ENCODE results near the gene RBM20. TPM values are rescaled to one million over a fixed set of nuclear protein-coding genes. Genes with fewer than 3 reads are reported as not detected.

Gene RBM20
- total and polyA plus RNA-seq, 2 of the 4 experiments (the other 2 are of a cell fraction): under 0.01 to 0.15 TPM

- BruUV-seq (replicated peaks): no TSS peak
- Histone ChIP-seq H2BK15ac (ENCODE audit: low read depth, low read length) (peak overlapping the region; percentile 52; the same call in 1 of the 3 replicates), H3K27ac (ENCODE audit: insufficient read depth, low read length) (no peak overlapping the region), H3K4me3 (ENCODE audit: insufficient read depth, low read depth, low read length) (no peak overlapping the region), H2BK20ac (ENCODE audit: low read depth, low read length) (peak overlapping the region; percentile 33; the same call in 1 of the 2 replicates), H2AK9ac (replicated peaks; ENCODE audit: low read depth, low read length, poor library complexity) (no peak overlapping the region), H3K23ac (ENCODE audit: low read depth, low read length) (peak overlapping the region; percentile 50; the same call in 1 of the 2 replicates), H3K27me3 (ENCODE audit: control insufficient read depth, insufficient read depth, low read length) (no peaks in the 10 kb centered on the region), H3K9me1 (ENCODE audit: insufficient read depth, low read length) (peaks cover 17% of the 10 kb centered on the region), H3K18ac (ENCODE audit: low read depth, low read length) (no peak overlapping the region), H3K79me1 (ENCODE audit: low read depth in 1 of 2, low read length in 2 of 2) (peaks cover 0 to 9% of the 10 kb centered on the region in 2 experiments; a peak in 2 of 4 replicates), H2AFZ (replicated peaks; ENCODE audit: low read length, poor library complexity) (peak overlapping the region; percentile 9), H2BK120ac (ENCODE audit: low read depth, low read length) (peak overlapping the region; percentile 43; the same call in 1 of the 2 replicates), H3K56ac (ENCODE audit: extremely low read depth, insufficient read depth, low read length) (no peak overlapping the region), H3K9ac (ENCODE audit: low read depth, low read length) (no peak overlapping the region), H4K5ac (ENCODE audit: low read depth, low read length) (no peak overlapping the region), H3K36me3 (ENCODE audit: control insufficient read depth, insufficient read depth, low read length) (no peaks in the 10 kb centered on the region), H4K91ac (ENCODE audit: insufficient read depth, low read depth, low read length) (no peak overlapping the region; the same call in 1 of the 2 replicates), H3K4me2 (ENCODE audit: low read depth, low read length) (no peak overlapping the region), H2AK5ac (ENCODE audit: low read depth, low read length) (no peak overlapping the region), H3K14ac (replicated peaks; ENCODE audit: low read depth, low read length) (0 out of 2 replicates have a peak overlapping the region, but pooled peaks have one; percentile 57), H4K8ac (ENCODE audit: low read depth in 2 of 2, low read length in 2 of 2) (0 out of 4 replicates have a peak overlapping the region, but pooled peaks of 1 of the 2 experiments have one; percentile 9), H3K4me1 (ENCODE audit: control insufficient read depth, insufficient read depth, low read length) (peaks cover 13% of the 10 kb centered on the region), H2BK5ac (ENCODE audit: low read depth, low read length, poor library complexity, severe bottlenecking) (no peak overlapping the region), H3K4ac (ENCODE audit: low read depth, low read length) (no peak overlapping the region), H4K20me1 (ENCODE audit: insufficient read depth, low read length) (no peaks in the 10 kb centered on the region), H3K9me3 (ENCODE audit: control insufficient read depth, insufficient read depth, low read length) (no peaks in the 10 kb centered on the region)
- dilution Hi-C loops (cut with HindIII; ENCODE audit: low sequenced_read_pairs, unreplicated experiment): no loop called here
- ATAC-seq (ENCODE audit: low read depth) (no peak), DNase-seq (no peak)
- in situ Hi-C loops (cut with MboI; ENCODE audit: low sequenced_read_pairs): no loop called here
- intact Hi-C loops (cut with micrococcal nuclease): no loop called here
- WGBS, 2 experiments (ENCODE audit: extremely low coverage in 2 of 2, insufficient read length in 1 of 2): no CpG with 5 or more reads among the region's 4 CpGs
- POLR2A ChIA-PET (ENCODE audit: unreplicated experiment): no interaction called here
- TF ChIP-seq MAFK (IDR thresholded peaks at IDR 0.05; ENCODE audit: low read depth, low read length): no peak
- no peak for TF ChIP-seq CHD1 (IDR thresholded peaks at IDR 0.05; ENCODE audit: low read depth, low read length)
- TF ChIP-seq NFE2L2 (IDR thresholded peaks at IDR 0.05; ENCODE audit: low read depth, low read length): no peak
- no peak for TF ChIP-seq BHLHE40 (IDR thresholded peaks at IDR 0.05; ENCODE audit: low read depth, low read length)
- TF ChIP-seq RCOR1 (IDR thresholded peaks at IDR 0.05; ENCODE audit: insufficient replicate concordance, low read length): no peak
- no peak for TF ChIP-seq USF2 (IDR thresholded peaks at IDR 0.05; ENCODE audit: low read depth, low read length)
- no peak for TF ChIP-seq RFX5 (IDR thresholded peaks at IDR 0.05; ENCODE audit: low read depth, low read length)
- no peak for TF ChIP-seq MAZ (IDR thresholded peaks at IDR 0.05; ENCODE audit: borderline replicate concordance, low read depth, low read length)
- CTCF ChIA-PET: interaction anchor here (1.6 kb wide), 1 partner anchor 15 kb away, joined by 4 read pairs; no protein-coding TSS in a partner anchor
Measured at GRCh38 chr10:110867807-110868465, 223.8 kb downstream of the RBM20 start.
